ENCODE results near the gene ZMIZ1.

DNA sequence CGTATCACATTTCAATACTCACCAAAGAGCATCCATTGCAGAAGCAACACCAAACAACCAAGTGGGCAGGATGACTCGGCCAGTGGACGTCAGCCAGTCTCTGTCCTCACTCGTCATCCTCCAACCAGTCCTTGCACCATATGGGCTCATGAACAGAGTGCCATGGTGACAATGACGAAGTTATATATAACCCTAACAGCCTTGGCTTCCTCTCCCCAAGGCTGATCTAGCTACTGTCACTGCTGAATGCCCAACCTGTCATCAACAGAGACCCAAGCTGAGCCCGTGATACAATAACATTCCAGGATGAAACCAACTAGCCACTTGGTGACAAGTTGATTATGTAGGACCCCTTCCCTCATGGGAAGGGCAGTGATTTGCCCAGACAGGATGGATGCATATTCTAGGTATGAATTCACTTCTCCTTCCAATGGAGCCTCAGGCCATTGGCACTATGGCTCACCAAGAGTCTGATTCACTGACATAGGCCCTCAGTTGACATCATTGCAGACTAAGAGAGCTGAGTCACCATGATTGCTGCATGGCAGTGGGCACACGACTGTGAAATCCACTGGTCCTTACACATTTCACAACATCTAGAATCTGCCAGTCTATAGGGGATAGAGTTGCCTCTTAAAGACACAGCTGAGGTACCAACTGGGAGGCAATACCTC is 252.2 kb downstream of the ZMIZ1 start:
- TF ChIP-seq, protein P1, sequence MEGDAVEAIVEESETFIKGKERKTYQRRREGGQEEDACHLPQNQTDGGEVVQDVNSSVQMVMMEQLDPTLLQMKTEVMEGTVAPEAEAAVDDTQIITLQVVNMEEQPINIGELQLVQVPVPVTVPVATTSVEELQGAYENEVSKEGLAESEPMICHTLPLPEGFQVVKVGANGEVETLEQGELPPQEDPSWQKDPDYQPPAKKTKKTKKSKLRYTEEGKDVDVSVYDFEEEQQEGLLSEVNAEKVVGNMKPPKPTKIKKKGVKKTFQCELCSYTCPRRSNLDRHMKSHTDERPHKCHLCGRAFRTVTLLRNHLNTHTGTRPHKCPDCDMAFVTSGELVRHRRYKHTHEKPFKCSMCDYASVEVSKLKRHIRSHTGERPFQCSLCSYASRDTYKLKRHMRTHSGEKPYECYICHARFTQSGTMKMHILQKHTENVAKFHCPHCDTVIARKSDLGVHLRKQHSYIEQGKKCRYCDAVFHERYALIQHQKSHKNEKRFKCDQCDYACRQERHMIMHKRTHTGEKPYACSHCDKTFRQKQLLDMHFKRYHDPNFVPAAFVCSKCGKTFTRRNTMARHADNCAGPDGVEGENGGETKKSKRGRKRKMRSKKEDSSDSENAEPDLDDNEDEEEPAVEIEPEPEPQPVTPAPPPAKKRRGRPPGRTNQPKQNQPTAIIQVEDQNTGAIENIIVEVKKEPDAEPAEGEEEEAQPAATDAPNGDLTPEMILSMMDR (conservative IDR thresholded peaks at IDR 0.05; ENCODE audit: low read depth in 2 of 2) = no peak
- TF ChIP-seq POLR2AphosphoS5 (IDR thresholded peaks at IDR 0.05; ENCODE audit: low read depth) = no peak
- no peak for TF ChIP-seq EZH2phosphoT487 (IDR thresholded peaks at IDR 0.05; ENCODE audit: unreplicated experiment)
- no peak for TF ChIP-seq EZH2 (IDR thresholded peaks at IDR 0.05; ENCODE audit: low read depth, unreplicated experiment)
- TF ChIP-seq CREB1 (CRISPR knock-in tag; IDR thresholded peaks at IDR 0.05; ENCODE audit: low read depth) = no peak
- TF ChIP-seq REST (IDR thresholded peaks at IDR 0.05; ENCODE audit: unreplicated experiment) = no peak
- TF ChIP-seq ZNF331 (CRISPR knock-in tag; IDR thresholded peaks at IDR 0.05; ENCODE audit: low read depth) = no peak

All from GM23338 (cell line).